NCI-H1105 treated with DMSO at 0.1 percent for 48 hours (cell line): Measurements from ENCODE around the gene RANBP10.
"Not testable (repeated sequence)": the region's sequence is repeated elsewhere in the genome, so short reads cannot be mapped to it uniquely, and the experiment has no call there.

Experiments
- DNase-seq: peaks from one replicate; lab custom pipeline; 2025; lab: John Stamatoyannopoulos, UW

RANBP10 gene

GRCh38 chr16:67713647-67714273 lies 92.6 kb downstream of the RANBP10 start:
- DNase-seq = no peak

GRCh38 chr16:67710607-67711006 lies 95.8 kb downstream of the RANBP10 start:
- DNase-seq = no peak

- no peak for DNase-seq
Observed at GRCh38 chr16:67709050-67709449, 97.3 kb downstream of the RANBP10 start.

- no peak for DNase-seq
Observed at GRCh38 chr16:67708368-67708771, 98.0 kb downstream of the RANBP10 start.

GRCh38 chr16:67707790-67708189 lies 98.6 kb downstream of the RANBP10 start:
- no peak for DNase-seq

- DNase-seq = no peak
Observed at GRCh38 chr16:67707210-67707609, 99.2 kb downstream of the RANBP10 start.

GRCh38 chr16:67704110-67704509 lies 102.2 kb downstream of the RANBP10 start:
- DNase-seq = no peak

GRCh38 chr16:67703626-67704025 lies 102.7 kb downstream of the RANBP10 start:
- no peak for DNase-seq

- DNase-seq = no peak
Observed at GRCh38 chr16:67702130-67702529, 104.2 kb downstream of the RANBP10 start.

- DNase-seq = no peak
Observed at GRCh38 chr16:67701420-67701819, 104.9 kb downstream of the RANBP10 start.

- no peak for DNase-seq
Observed at GRCh38 chr16:67699265-67699664, 107.1 kb downstream of the RANBP10 start.

GRCh38 chr16:67697422-67698185 lies 108.8 kb downstream of the RANBP10 start:
- no peak for DNase-seq

GRCh38 chr16:67694611-67695010 lies 111.7 kb downstream of the RANBP10 start:
- DNase-seq = no peak

GRCh38 chr16:67693517-67694285 lies 112.7 kb downstream of the RANBP10 start:
- DNase-seq = not testable (repeated sequence)

- DNase-seq = no peak
Observed at GRCh38 chr16:67685388-67686112, 120.8 kb downstream of the RANBP10 start.

- no peak for DNase-seq
Observed at GRCh38 chr16:67683767-67684166, 122.6 kb downstream of the RANBP10 start.

- no peak for DNase-seq
Observed at GRCh38 chr16:67679935-67680897, 126.1 kb downstream of the RANBP10 start.

GRCh38 chr16:67678354-67679023 lies 127.9 kb downstream of the RANBP10 start:
- no peak for DNase-seq

GRCh38 chr16:67677712-67678111 lies 128.6 kb downstream of the RANBP10 start:
- DNase-seq = no peak

GRCh38 chr16:67676939-67677338 lies 129.4 kb downstream of the RANBP10 start:
- no peak for DNase-seq
